HG03460 (cell line): ENCODE results near the gene KRT6B.
"Not testable (repeated sequence)": the region's sequence is repeated elsewhere in the genome, so short reads cannot be mapped to it uniquely, and the experiment has no call there.

Experiments
- ATAC-seq: cut with Tn5 transposase; IDR thresholded peaks from one replicate; pipeline ENCODE4 v1.9.1; 2021; ENCODE audit not compliant: unreplicated experiment

The KRT6B gene

GRCh38 chr12:52473768-52474167 is 21.8 kb upstream of the KRT6B start, which contains the start of gene KRT6C:
TSS of gene KRT6C (minus strand) at chr12:52473805. CDS start at chr12:52473737, 68 bp downstream.
- ATAC-seq = no peak

- ATAC-seq = no peak
Observed at GRCh38 chr12:52469853-52470252, 17.9 kb upstream of the KRT6B start.

- no peak for ATAC-seq
Observed at GRCh38 chr12:52464897-52465296, 13.0 kb upstream of the KRT6B start.

- ATAC-seq = no peak
Observed at GRCh38 chr12:52461693-52462092, 9.7 kb upstream of the KRT6B start.

GRCh38 chr12:52458861-52459260 is 6.9 kb upstream of the KRT6B start:
- ATAC-seq = no peak

GRCh38 chr12:52455821-52456220 is 3.9 kb upstream of the KRT6B start:
- ATAC-seq = no peak

- ATAC-seq = no peak
Observed at GRCh38 chr12:52454411-52455201, 2.7 kb upstream of the KRT6B start.

- ATAC-seq = no peak
Observed at GRCh38 chr12:52448228-52448627, 3.7 kb downstream of the KRT6B start.

GRCh38 chr12:52447196-52447595 is 4.8 kb downstream of the KRT6B start:
- not testable (repeated sequence) for ATAC-seq

GRCh38 chr12:52446367-52447045 is 5.4 kb downstream of the KRT6B start:
- ATAC-seq = no peak

GRCh38 chr12:52445876-52446275 is 6.1 kb downstream of the KRT6B start:
- no peak for ATAC-seq

- ATAC-seq = no peak
Observed at GRCh38 chr12:52444647-52445595, 7.0 kb downstream of the KRT6B start.

GRCh38 chr12:52443966-52444365 is 8.0 kb downstream of the KRT6B start:
- ATAC-seq = no peak

GRCh38 chr12:52442600-52443061 is 9.3 kb downstream of the KRT6B start:
- no peak for ATAC-seq

- no peak for ATAC-seq
Observed at GRCh38 chr12:52441320-52441911, 10.5 kb downstream of the KRT6B start.

- ATAC-seq = no peak
Observed at GRCh38 chr12:52440821-52441319, 11.1 kb downstream of the KRT6B start.

GRCh38 chr12:52439845-52440244 is 12.1 kb downstream of the KRT6B start:
- no peak for ATAC-seq

- no peak for ATAC-seq
Observed at GRCh38 chr12:52439420-52439819, 12.5 kb downstream of the KRT6B start.

- no peak for ATAC-seq
Observed at GRCh38 chr12:52438305-52439301, 13.3 kb downstream of the KRT6B start.
